ENCODE results near the gene TIMM22.
"Not testable (repeated sequence)": the region's sequence is repeated elsewhere in the genome, so short reads cannot be mapped to it uniquely, and the experiment has no call there.

TIMM22 gene

GRCh38 chr17:1040216-1040600 is 43.3 kb downstream of the TIMM22 start:
- FAIRE-seq: no peak

GRCh38 chr17:1041746-1042145 is 44.8 kb downstream of the TIMM22 start:
- FAIRE-seq: no peak

GRCh38 chr17:1042486-1042885 is 45.6 kb downstream of the TIMM22 start:
- FAIRE-seq: no peak

- FAIRE-seq: no peak
Measured at GRCh38 chr17:1043601-1044251, 46.8 kb downstream of the TIMM22 start.

GRCh38 chr17:1044387-1045009 is 47.6 kb downstream of the TIMM22 start:
- FAIRE-seq: not testable (repeated sequence)

GRCh38 chr17:1045456-1045855 is 48.5 kb downstream of the TIMM22 start:
- FAIRE-seq: no peak

- no peak for FAIRE-seq
Measured at GRCh38 chr17:1047177-1047878, 50.4 kb downstream of the TIMM22 start.

- FAIRE-seq: no peak
Measured at GRCh38 chr17:1047879-1048470, 51.0 kb downstream of the TIMM22 start.

- FAIRE-seq: not testable (repeated sequence)
Measured at GRCh38 chr17:1048516-1049115, 51.7 kb downstream of the TIMM22 start.

GRCh38 chr17:1049446-1050225 is 52.7 kb downstream of the TIMM22 start:
- FAIRE-seq: no peak

- no peak for FAIRE-seq
Measured at GRCh38 chr17:1050246-1050995, 53.5 kb downstream of the TIMM22 start.

GRCh38 chr17:1050996-1051925 is 54.3 kb downstream of the TIMM22 start:
- no peak for FAIRE-seq

Data from endometrium (tissue), 2 donors.